H1 (cell line): ENCODE results near the gene IRX4.

Source experiments
- ASH2L ChIP-seq: fragments of 200-600, 300-600 bp; sonication (generic); IDR thresholded peaks from one replicate; pipeline ENCODE4 v1.7.1; 2017; ENCODE audit warnings: low read length
- BACH1 ChIP-seq: IDR thresholded peaks from 2 replicates; pipeline ENCODE4 v1.6.1; 2012; ENCODE audit warnings: low read length, improper control_type of control experiment
- CBX5 ChIP-seq: fragments of 300-800, 300-1000 bp; sonication (generic); IDR thresholded peaks from 2 replicates; pipeline ENCODE4 v1.7.1; 2016; ENCODE audit warnings: antibody characterized with exemption, low read length, low read depth
- CTCF ChIP-seq, 3 experiments: IDR thresholded peaks; 1 replicate in 2 of 3; 2 replicates in 1 of 3; pipeline versions ENCODE4 v1.5.1 to v1.6.1; 2011; ENCODE audit warnings: low read length in 3 of 3, mild to moderate bottlenecking in 3 of 3, inconsistent platforms in 2 of 3, low read depth in 1 of 3, moderate library complexity in 1 of 3; ENCODE audit not compliant: insufficient read depth in 1 of 3; ENCODE audit errors: control extremely low read depth in 1 of 3
- EZH2 ChIP-seq: fragments of 200-600 bp; sonication (generic); IDR thresholded peaks from 2 replicates; pipeline ENCODE4 v1.7.1; 2012; ENCODE audit warnings: low read depth, mild to moderate bottlenecking, moderate library complexity, low read length, inconsistent platforms; ENCODE audit not compliant: severe bottlenecking
- NRF1 ChIP-seq: IDR thresholded peaks from 2 replicates; pipeline ENCODE4 v1.6.1; 2011; ENCODE audit warnings: mild to moderate bottlenecking, low read depth, low read length, improper control_type of control experiment
- POLR2A ChIP-seq, 2 experiments: IDR thresholded peaks; 1 replicate in 1 of 2; 2 replicates in 1 of 2; pipeline ENCODE4 v1.6.1; 2011; ENCODE audit warnings: low read depth in 2 of 2, low read length in 2 of 2, mild to moderate bottlenecking in 2 of 2; ENCODE audit errors: control extremely low read depth in 1 of 2
- RAD21 ChIP-seq, 2 experiments: IDR thresholded peaks in 1 of 2; conservative IDR thresholded peaks in 1 of 2; 2 replicates each; pipeline ENCODE4 v1.6.1; 2011; ENCODE audit warnings: low read depth in 2 of 2, low read length in 2 of 2, improper control_type of control experiment in 1 of 2, inconsistent platforms in 1 of 2, mild to moderate bottlenecking in 1 of 2, moderate library complexity in 1 of 2
- SIX5 ChIP-seq: IDR thresholded peaks from 2 replicates; pipeline ENCODE4 v1.6.1; 2011; ENCODE audit warnings: mild to moderate bottlenecking, low read depth, low read length
- TAF1 ChIP-seq: IDR thresholded peaks from 2 replicates; pipeline ENCODE4 v1.6.1; 2011; ENCODE audit warnings: mild to moderate bottlenecking, low read depth, low read length
- YY1 ChIP-seq: IDR thresholded peaks from 2 replicates; pipeline ENCODE4 v1.6.1; 2011; ENCODE audit warnings: low read depth, mild to moderate bottlenecking, low read length

GRCh38 chr5:1836891-1837880, 45.5 kb downstream of the IRX4 start:
- TF ChIP-seq BACH1 (no peak), POLR2A (IDR thresholded peaks at IDR 0.05; ENCODE audit: control extremely low read depth in 1 of 2, low read depth in 2 of 2, low read length in 2 of 2) (no peak), TAF1 (no peak), SIX5 (no peak), CTCF (IDR thresholded peaks at IDR 0.05; ENCODE audit: control extremely low read depth in 1 of 3, insufficient read depth in 1 of 3, low read depth in 1 of 3, low read length in 3 of 3) (no peak), EZH2 (no peak), YY1 (no peak), NRF1 (no peak), RAD21 (IDR thresholded peaks at IDR 0.05 in 1 of 2, conservative IDR thresholded peaks at IDR 0.05 in 1 of 2; ENCODE audit: low read depth in 2 of 2, low read length in 2 of 2) (no peak), ASH2L (no peak), CBX5 (no peak)
